Measurements from ENCODE around the gene ERVH48-1.
A peak's percentile ranks its signal among the peaks of the same experiment; 100 is the strongest.
"Not testable (repeated sequence)": the region's sequence is repeated elsewhere in the genome, so short reads cannot be mapped to it uniquely, and the experiment has no call there.

Gene ERVH48-1

DNA sequence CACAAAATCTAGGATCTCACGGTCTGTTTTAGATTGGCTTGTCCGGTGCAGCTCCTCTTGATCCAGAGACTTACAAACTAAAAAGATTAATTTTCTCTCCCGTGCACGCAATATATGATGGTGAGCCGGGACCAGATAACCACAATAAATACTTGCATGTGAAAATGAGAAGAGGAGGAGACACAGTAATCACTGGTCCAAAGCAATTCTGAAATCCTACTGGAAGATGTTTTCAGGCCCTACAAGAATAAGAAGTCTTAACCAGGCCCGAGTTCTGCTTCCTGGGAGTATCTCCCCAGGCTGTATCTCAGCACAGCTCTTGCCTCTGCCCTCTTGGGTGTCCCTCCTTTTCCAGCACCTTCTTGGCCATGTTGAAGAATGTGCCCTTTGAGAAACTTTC lies 45.1 kb downstream of the ERVH48-1 start:
- peak overlapping the region; percentile 93 to 99 (median 99) for H3K4me3 Mint-ChIP-seq
- peaks cover 3% of the 10 kb centered on the region for H3K9me3 Mint-ChIP-seq
- peaks cover 8% of the 10 kb centered on the region for H3K36me3 Mint-ChIP-seq (ENCODE audit: low read depth)
- H3K27ac Mint-ChIP-seq: peak overlapping the region; percentile 88 to 97 (median 93)
- TF ChIP-seq, protein P1, sequence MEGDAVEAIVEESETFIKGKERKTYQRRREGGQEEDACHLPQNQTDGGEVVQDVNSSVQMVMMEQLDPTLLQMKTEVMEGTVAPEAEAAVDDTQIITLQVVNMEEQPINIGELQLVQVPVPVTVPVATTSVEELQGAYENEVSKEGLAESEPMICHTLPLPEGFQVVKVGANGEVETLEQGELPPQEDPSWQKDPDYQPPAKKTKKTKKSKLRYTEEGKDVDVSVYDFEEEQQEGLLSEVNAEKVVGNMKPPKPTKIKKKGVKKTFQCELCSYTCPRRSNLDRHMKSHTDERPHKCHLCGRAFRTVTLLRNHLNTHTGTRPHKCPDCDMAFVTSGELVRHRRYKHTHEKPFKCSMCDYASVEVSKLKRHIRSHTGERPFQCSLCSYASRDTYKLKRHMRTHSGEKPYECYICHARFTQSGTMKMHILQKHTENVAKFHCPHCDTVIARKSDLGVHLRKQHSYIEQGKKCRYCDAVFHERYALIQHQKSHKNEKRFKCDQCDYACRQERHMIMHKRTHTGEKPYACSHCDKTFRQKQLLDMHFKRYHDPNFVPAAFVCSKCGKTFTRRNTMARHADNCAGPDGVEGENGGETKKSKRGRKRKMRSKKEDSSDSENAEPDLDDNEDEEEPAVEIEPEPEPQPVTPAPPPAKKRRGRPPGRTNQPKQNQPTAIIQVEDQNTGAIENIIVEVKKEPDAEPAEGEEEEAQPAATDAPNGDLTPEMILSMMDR (IDR thresholded peaks at IDR 0.05; ENCODE audit: unreplicated experiment in 3 of 3): no peak
- peaks cover 26% of the 10 kb centered on the region for H3K4me1 Mint-ChIP-seq
- H3K27me3 Mint-ChIP-seq (ENCODE audit: low read depth): no peaks in the 10 kb centered on the region

DNA sequence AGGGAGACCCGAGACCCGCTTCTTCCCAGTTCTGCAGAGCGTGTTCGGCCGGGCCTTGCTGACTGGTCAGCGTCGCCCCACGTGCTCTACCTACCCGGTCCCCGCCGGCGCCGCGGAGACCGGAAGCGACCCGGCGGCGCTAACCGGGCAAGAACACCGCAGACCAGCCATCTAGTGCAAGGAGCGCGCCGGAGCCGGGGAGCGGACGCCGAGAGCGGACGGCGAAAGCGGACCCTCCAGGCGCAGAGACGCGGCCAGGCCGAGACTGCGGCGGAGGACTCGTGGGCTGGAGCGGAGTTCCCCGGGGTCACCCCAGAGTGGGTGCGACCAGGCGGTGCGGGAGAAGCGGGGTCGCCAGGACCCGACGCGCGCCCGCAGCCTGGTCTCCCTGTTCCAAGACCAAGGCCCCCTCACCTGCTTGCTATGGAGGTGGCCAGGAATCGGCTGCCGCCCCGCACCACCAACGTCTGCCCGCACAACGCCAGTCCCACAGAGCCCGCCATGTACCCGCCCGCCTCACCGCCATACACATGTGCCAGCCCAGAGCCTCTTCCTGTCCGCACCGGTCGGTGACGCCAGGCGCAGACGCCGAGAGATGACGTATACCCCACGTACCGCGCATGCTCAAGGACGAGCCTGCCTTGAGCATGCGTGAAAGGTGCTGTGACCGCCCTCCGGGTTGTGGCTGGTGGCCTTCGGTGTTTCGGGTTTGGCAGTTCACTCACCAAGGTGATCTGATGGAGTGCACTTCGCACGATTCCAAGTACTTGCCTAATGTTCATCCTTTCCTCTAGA lies 46.2 kb downstream of the ERVH48-1 start, which contains the start of gene WDR4:
Gene WDR4, minus strand, starts transcription at position 547 of the 795 bp plus-strand sequence. Its CDS starts 44 bp downstream, at position 503.
- H3K36me3 Mint-ChIP-seq (ENCODE audit: low read depth): peaks cover 14% of the 10 kb centered on the region
- no peaks in the 10 kb centered on the region for H3K9me3 Mint-ChIP-seq
- peaks cover 26% of the 10 kb centered on the region for H3K4me1 Mint-ChIP-seq
- no peaks in the 10 kb centered on the region for H3K27me3 Mint-ChIP-seq (ENCODE audit: low read depth)
- TF ChIP-seq, protein P1 (IDR thresholded peaks at IDR 0.05; ENCODE audit: unreplicated experiment in 3 of 3): no peak
- H3K4me3 Mint-ChIP-seq: peak within 1 kb of the TSS; percentile 93 to 99 (median 99)
- H3K27ac Mint-ChIP-seq: peak within 1 kb of the TSS; percentile 88 to 97 (median 93)

DNA sequence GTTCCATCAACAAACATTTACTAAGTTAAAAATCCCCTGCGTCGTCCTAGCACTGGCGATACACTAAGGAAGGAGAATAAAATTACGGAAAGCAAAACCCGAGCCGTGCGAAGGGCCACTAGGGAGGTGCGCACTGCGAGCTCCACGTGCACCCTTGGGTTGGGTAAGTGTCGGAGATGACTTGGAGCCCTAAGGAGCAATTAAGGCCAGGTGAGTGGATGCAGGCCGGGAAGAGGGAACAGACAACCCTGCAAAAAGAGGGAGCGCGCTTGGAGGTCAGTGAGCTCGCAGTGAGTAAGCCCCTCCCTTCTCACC lies 46.8 kb downstream of the ERVH48-1 start:
- TF ChIP-seq, protein P1 (IDR thresholded peaks at IDR 0.05; ENCODE audit: unreplicated experiment in 3 of 3): no peak
- Mint-ChIP-seq H3K4me1 (peaks cover 26% of the 10 kb centered on the region), H3K27me3 (ENCODE audit: low read depth) (no peaks in the 10 kb centered on the region), H3K36me3 (ENCODE audit: low read depth) (peaks cover 14% of the 10 kb centered on the region), H3K27ac (peak overlapping the region; percentile 88 to 93 (median 90)), H3K9me3 (no peaks in the 10 kb centered on the region), H3K4me3 (peak overlapping the region; percentile 93 to 99 (median 99))

DNA sequence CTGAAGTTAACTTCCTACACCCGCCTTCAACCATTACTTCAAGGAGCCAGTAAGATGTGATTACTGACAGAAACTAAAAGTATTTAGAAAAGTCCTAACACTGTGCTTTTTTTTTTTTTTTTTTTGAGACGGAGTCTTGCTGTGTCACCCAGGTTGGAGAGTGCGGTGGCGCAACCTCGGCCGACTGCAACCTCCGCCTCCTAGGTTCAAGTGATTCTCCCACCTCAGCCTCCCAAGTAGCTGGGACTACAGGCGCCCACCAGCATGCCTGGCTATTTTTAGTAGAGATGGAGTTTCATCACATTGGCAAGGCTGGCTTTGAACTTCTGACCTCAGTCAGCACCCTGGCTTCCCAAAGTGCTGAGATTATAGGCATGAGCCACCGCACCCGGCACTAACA lies 49.6 kb downstream of the ERVH48-1 start:
- H3K9me3 Mint-ChIP-seq; H3K4me3 Mint-ChIP-seq; H3K27ac Mint-ChIP-seq; H3K27me3 Mint-ChIP-seq (ENCODE audit: low read depth): not testable (repeated sequence)
- Mint-ChIP-seq H3K4me1 (peaks cover 21% of the 10 kb centered on the region), H3K36me3 (ENCODE audit: low read depth) (peaks cover 34% of the 10 kb centered on the region)

DNA sequence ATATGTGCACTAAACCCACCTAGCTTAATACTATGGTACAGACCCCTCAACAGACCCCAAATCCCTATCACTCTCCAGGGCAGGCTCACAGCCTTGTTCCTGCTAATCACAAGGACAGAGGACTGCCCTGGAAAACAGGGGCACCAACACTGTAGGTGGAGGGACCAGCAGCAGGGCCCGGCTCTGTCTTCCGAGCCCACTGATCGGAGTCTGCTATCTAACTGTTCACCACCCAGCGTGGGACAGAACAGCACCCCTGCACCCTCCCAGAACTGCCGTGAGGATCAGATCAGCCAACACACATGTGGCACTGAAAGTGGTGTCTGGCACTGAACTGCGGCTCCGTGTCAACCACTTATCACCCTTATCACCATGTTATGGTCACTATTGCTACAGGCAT lies 52.3 kb downstream of the ERVH48-1 start:
- H3K36me3 Mint-ChIP-seq (ENCODE audit: low read depth): peaks cover 51% of the 10 kb centered on the region
- no peaks in the 10 kb centered on the region for H3K9me3 Mint-ChIP-seq
- H3K27me3 Mint-ChIP-seq (ENCODE audit: low read depth): peaks cover 3% of the 10 kb centered on the region
- no peak overlapping the region for H3K27ac Mint-ChIP-seq
- H3K4me1 Mint-ChIP-seq: peaks cover 2% of the 10 kb centered on the region
- TF ChIP-seq, protein P1 (IDR thresholded peaks at IDR 0.05; ENCODE audit: unreplicated experiment in 3 of 3): no peak
- H3K4me3 Mint-ChIP-seq: no peak overlapping the region

DNA sequence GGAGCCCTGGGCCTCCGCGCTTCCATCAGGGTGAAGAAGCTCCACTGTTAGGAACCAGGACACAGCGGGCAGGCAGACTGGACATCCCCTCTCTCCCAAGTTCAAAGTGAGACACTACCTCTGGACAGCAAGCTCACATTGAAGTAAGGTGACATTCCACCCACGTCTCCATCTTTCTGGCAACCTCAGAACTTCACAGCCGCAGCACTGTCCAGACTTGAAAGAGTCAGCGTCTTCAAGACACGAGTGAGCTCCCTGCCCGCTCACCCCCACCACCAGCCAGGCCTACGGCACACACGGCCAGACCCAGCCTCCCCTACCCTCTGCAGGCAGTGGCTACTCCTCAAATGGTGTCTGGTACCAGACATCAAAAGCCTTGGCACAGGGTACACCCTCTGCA lies 57.2 kb downstream of the ERVH48-1 start:
- TF ChIP-seq, protein P1 (IDR thresholded peaks at IDR 0.05; ENCODE audit: unreplicated experiment in 3 of 3): no peak
- Mint-ChIP-seq H3K27me3 (ENCODE audit: low read depth) (peaks cover 3% of the 10 kb centered on the region), H3K4me3 (no peak overlapping the region), H3K27ac (no peak overlapping the region), H3K4me1 (peaks cover 7% of the 10 kb centered on the region), H3K36me3 (ENCODE audit: low read depth) (peaks cover 42% of the 10 kb centered on the region), H3K9me3 (no peaks in the 10 kb centered on the region)
